GM12878 (cell line): Measurements from ENCODE around the gene OR5AP2. TPM values are rescaled to one million over a fixed set of nuclear protein-coding genes. Genes with fewer than 3 reads are reported as not detected.
"Not testable (repeated sequence)": the region's sequence is repeated elsewhere in the genome, so short reads cannot be mapped to it uniquely, and the experiment has no call there.

Source experiments
- ATAC-seq: fragments of 200-7000 bp; cut with Tn5 transposase; 3 replicates; pipeline ENCODE4 v1.9.1; 2020; ENCODE audit warnings: mild to moderate bottlenecking, moderate library complexity
- BruUV-seq: library from RNA; stranded (reverse); fragments of 400-500 nt; replicated peaks from 2 replicates; lab custom pipeline; 2021; lab: Mats Ljungman, UMichigan
- CTCF ChIA-PET: fragments of 300-600 bp; sonication (Branson Sonifier 250); formaldehyde crosslinking; extraction: SDS; loops from one replicate; lab custom pipeline; 2021; ENCODE audit warnings: inconsistent platforms; lab: Yijun Ruan, JAX
- POLR2A ChIA-PET: fragments of 350-600 bp; formaldehyde crosslinking; extraction: SDS; loops from one replicate; lab custom pipeline; 2021; ENCODE audit warnings: inconsistent platforms; lab: Charles Lee
- RAD21 ChIA-PET: fragments of 300-600 bp; sonication (Branson Sonifier 250); formaldehyde crosslinking; loops from one replicate; lab custom pipeline; 2023; ENCODE audit warnings: antibody characterized with exemption; ENCODE audit not compliant: unreplicated experiment; lab: Charles Lee
- SMC1A ChIA-PET: fragments of 300-600 bp; sonication (Branson Sonifier 250); formaldehyde crosslinking; loops from one replicate; lab custom pipeline; 2023; ENCODE audit not compliant: unreplicated experiment, uncharacterized antibody; lab: Charles Lee
- DNase-seq: peaks from one replicate; pipeline ENCODE4 v3.0.0-alpha.2; 2011; ENCODE audit warnings: low read depth, low spot score
- FAIRE-seq: peaks from 3 replicates; lab custom pipeline; 2011; peaks lifted over from hg19 to GRCh38; lab: Jason Lieb, UNC
- H2AFZ ChIP-seq: 2 replicates; pipeline ENCODE4 v1.6.0; 2011; ENCODE audit warnings: low read depth, low read length, control low read depth; ENCODE audit not compliant: control insufficient read depth
- H3K27ac ChIP-seq: 2 replicates; pipeline ENCODE4 v1.5.1; 2011; ENCODE audit warnings: control low read depth; ENCODE audit not compliant: control insufficient read depth, insufficient read depth
- H3K27me3 ChIP-seq, 2 experiments: replicated peaks in 1 of 2; 2 replicates each; pipeline versions ENCODE4 v1.6.0 to v1.6.1; 2011; ENCODE audit warnings: low read length in 1 of 2; ENCODE audit not compliant: control insufficient read depth in 2 of 2, insufficient read depth in 2 of 2
- H3K36me3 ChIP-seq, 2 experiments: 2 replicates each; pipeline ENCODE4 v1.5.1; 2011; ENCODE audit warnings: low read length in 1 of 2; ENCODE audit not compliant: control insufficient read depth in 2 of 2, insufficient read depth in 2 of 2
- H3K4me1 ChIP-seq: 2 replicates; pipeline ENCODE4 v1.6.1; 2011; ENCODE audit warnings: mild to moderate bottlenecking, low read length, moderate library complexity, mixed read lengths; ENCODE audit not compliant: control insufficient read depth, insufficient read depth
- H3K4me2 ChIP-seq: 2 replicates; pipeline ENCODE4 v1.6.0; 2011; ENCODE audit warnings: control low read depth; ENCODE audit not compliant: control insufficient read depth, insufficient read depth
- H3K4me3 ChIP-seq: fragments of 200-600 bp; sonication (generic); 2 replicates; pipeline ENCODE4 v1.5.1; 2016
- H3K79me2 ChIP-seq: 2 replicates; pipeline ENCODE4 v1.6.0; 2011; ENCODE audit warnings: low read length; ENCODE audit not compliant: control insufficient read depth, insufficient read depth
- H3K9ac ChIP-seq: 2 replicates; pipeline ENCODE4 v1.8.0; 2011; ENCODE audit warnings: low read length, control low read depth, mixed read lengths; ENCODE audit not compliant: control insufficient read depth, insufficient read depth
- H3K9me3 ChIP-seq: replicated peaks from 3 replicates; pipeline ENCODE4 v1.5.1; 2011; ENCODE audit warnings: mild to moderate bottlenecking, low read length; ENCODE audit not compliant: control insufficient read depth, insufficient read depth
- H4K20me1 ChIP-seq: 2 replicates; pipeline ENCODE4 v1.6.0; 2011; ENCODE audit not compliant: control insufficient read depth, insufficient read depth
- BCL3 ChIP-seq: IDR thresholded peaks from 2 replicates; pipeline ENCODE4 v1.6.1; 2011; ENCODE audit warnings: borderline replicate concordance, low read depth, mild to moderate bottlenecking, moderate library complexity, low read length; ENCODE audit not compliant: insufficient read depth, poor library complexity, severe bottlenecking
- CHD1 ChIP-seq: IDR thresholded peaks from 2 replicates; pipeline ENCODE4 v1.6.1; 2012; ENCODE audit warnings: low read depth, low read length, improper control_type of control experiment
- E2F8 ChIP-seq: fragments of 450-650 bp; IDR thresholded peaks from 2 replicates; pipeline ENCODE4 v1.6.1; 2018; ENCODE audit warnings: mild to moderate bottlenecking, low read depth, moderate library complexity; ENCODE audit not compliant: partially characterized antibody
- NBN ChIP-seq: fragments of 450-650 bp; IDR thresholded peaks from 2 replicates; pipeline ENCODE4 v1.6.1; 2016
- RCOR1 ChIP-seq: conservative IDR thresholded peaks from 2 replicates; pipeline ENCODE4 v1.6.1; 2012; ENCODE audit warnings: low read depth, low read length, improper control_type of control experiment
- SKIL ChIP-seq: fragments of 450-650 bp; IDR thresholded peaks from 2 replicates; pipeline ENCODE4 v1.6.1; 2017; ENCODE audit warnings: mild to moderate bottlenecking, low read depth, inconsistent platforms; ENCODE audit not compliant: poor library complexity, severe bottlenecking
- TAF1 ChIP-seq: IDR thresholded peaks from 2 replicates; pipeline ENCODE4 v1.6.1; 2011; ENCODE audit warnings: mild to moderate bottlenecking, low read depth, low read length, borderline replicate concordance
- WGBS: methylation state at CpG from one replicate; pipeline ENCODE4 v1.1.6; 2016; ENCODE audit warnings: low lambda C conversion rate; ENCODE audit not compliant: insufficient replicate concordance, insufficient coverage; ENCODE audit errors: missing lambda C conversion rate; 5-methylcytosine and 5-hydroxymethylcytosine counted together
- in situ Hi-C: fragments of 300-500 bp; cut with MboI; formaldehyde crosslinking; loops from 9 replicates; pipeline ENCODE4 v1.14.3; 2018; ENCODE audit warnings: mixed read lengths
- intact Hi-C: fragments of 100-400 bp; cut with micrococcal nuclease; formaldehyde crosslinking; loops from one replicate; pipeline ENCODE4 v1.14.2; 2022; ENCODE audit not compliant: unreplicated experiment
- polyA plus RNA-seq, 11 experiments: library from polyadenylated mRNA; depleted of rRNA in 4 of 11; unstranded in 6 of 11; stranded (reverse) in 5 of 11; fragments of >200 nt; fragmentation: Nextera tagmentation in 4 of 11; fragmentation: Illumina TruSeq in 1 of 11; extraction: Ambion mirVana in 4 of 11; extraction: Trizol in 1 of 11; gene quantifications; 1 replicate in 1 of 11; 2 replicates in 10 of 11; pipeline versions ENCODE4 v1.2.1 to v1.2.3, GENCODE V29; 2011 to 2016; ENCODE audit warnings: inconsistent platforms in 2 of 11, missing spikeins in 2 of 11, low read depth in 1 of 11
- total RNA-seq, 4 experiments: library from RNA; depleted of rRNA in 3 of 4; stranded (reverse); fragments of >200 nt in 3 of 4; fragmentation: Illumina TruSeq in 1 of 4; extraction: Trizol in 1 of 4; gene quantifications; 2 replicates each; pipeline versions ENCODE4 v1.2.1 to v1.2.3, GENCODE V29; 2013 to 2021

Gene OR5AP2
- total and polyA plus RNA-seq, 10 of the 15 experiments (the other 5 are each of a cell fraction or from before 2014, with no cell fraction given), result not detected

GRCh38 chr11:56642339-56642738 is at the start of gene OR5AP2 (continued):
- TF ChIP-seq E2F8 (no peak), TAF1 (no peak), CHD1 (no peak), NBN (no peak), SKIL (no peak), RCOR1 (no peak), BCL3 (no peak)

- RAD21 ChIA-PET, H3K79me2 ChIP-seq, intact Hi-C loops, ATAC-seq, DNase-seq, H3K4me3 ChIP-seq, H3K4me2 ChIP-seq, H4K20me1 ChIP-seq, CTCF ChIA-PET, H3K4me1 ChIP-seq, in situ Hi-C loops, BruUV-seq, H3K27ac ChIP-seq, H3K27me3 ChIP-seq, H3K36me3 ChIP-seq, SMC1A ChIA-PET, H3K9ac ChIP-seq, POLR2A ChIA-PET, H3K9me3 ChIP-seq, H2AFZ ChIP-seq: not testable (repeated sequence)
- peak; percentile 62 for FAIRE-seq
- WGBS, result 41% methylated on average over 3 of the region's 3 CpGs
Measured at GRCh38 chr11:56691179-56691578, 48.9 kb upstream of the OR5AP2 start.
